ENCODE results near the gene SYNJ1.
A peak's percentile ranks its signal among the peaks of the same experiment; 100 is the strongest.
"Not testable (repeated sequence)": the region's sequence is repeated elsewhere in the genome, so short reads cannot be mapped to it uniquely, and the experiment has no call there.

The SYNJ1 gene

GRCh38 chr21:32682696-32683474 lies 44.9 kb downstream of the SYNJ1 start:
- no peak for DNase-seq

GRCh38 chr21:32674731-32675130 lies 53.1 kb downstream of the SYNJ1 start:
- DNase-seq = no peak

- DNase-seq = no peak
These were observed 53.8 kb downstream of the SYNJ1 start for GRCh38 chr21:32674038-32674437.

- DNase-seq = no peak
These were observed 61.6 kb downstream of the SYNJ1 start for GRCh38 chr21:32666258-32666657.

GRCh38 chr21:32664095-32664494 lies 63.7 kb downstream of the SYNJ1 start:
- not testable (repeated sequence) for DNase-seq

GRCh38 chr21:32661981-32662380 lies 65.8 kb downstream of the SYNJ1 start:
- not testable (repeated sequence) for DNase-seq

GRCh38 chr21:32661026-32661782 lies 66.6 kb downstream of the SYNJ1 start:
- DNase-seq = not testable (repeated sequence)

- DNase-seq = no peak
These were observed 69.3 kb downstream of the SYNJ1 start for GRCh38 chr21:32658524-32658923.

GRCh38 chr21:32653326-32653901 lies 74.4 kb downstream of the SYNJ1 start:
- no peak for DNase-seq

- DNase-seq = no peak
These were observed 79.6 kb downstream of the SYNJ1 start for GRCh38 chr21:32648165-32648564.

GRCh38 chr21:32645261-32646182 lies 82.3 kb downstream of the SYNJ1 start:
- DNase-seq = no peak

- no peak for DNase-seq
These were observed 85.8 kb downstream of the SYNJ1 start for GRCh38 chr21:32641710-32642698.

- no peak for DNase-seq
These were observed 101.1 kb downstream of the SYNJ1 start for GRCh38 chr21:32626621-32627196.

GRCh38 chr21:32618218-32618617 lies 109.6 kb downstream of the SYNJ1 start:
- DNase-seq = not testable (repeated sequence)

- no peak for DNase-seq
These were observed 114.3 kb downstream of the SYNJ1 start for GRCh38 chr21:32613436-32614043.

- no peak for DNase-seq
These were observed 114.8 kb downstream of the SYNJ1 start for GRCh38 chr21:32612999-32613337.

- peak; percentile 92 for DNase-seq
These were observed 115.5 kb downstream of the SYNJ1 start, which contains the start of gene CFAP298 for GRCh38 chr21:32612075-32612998. Gene CFAP298, minus strand, starts transcription at chr21:32612377. Its CDS starts 134 bp downstream, at chr21:32612243.

- no peak for DNase-seq
These were observed 116.3 kb downstream of the SYNJ1 start for GRCh38 chr21:32611471-32611997.

- DNase-seq = not testable (repeated sequence)
These were observed 116.9 kb downstream of the SYNJ1 start for GRCh38 chr21:32610940-32611339.
